HCT116 (cell line): ENCODE results near the gene ZNF606.

ENCODE experiments used
- CTCF ChIP-seq, 3 experiments: fragments of 200-600 bp in 1 of 3; sonication (generic) in 1 of 3; IDR thresholded peaks in 2 of 3; conservative IDR thresholded peaks in 1 of 3; 2 replicates each; pipeline ENCODE4 v1.5.1; 2012 to 2017; ENCODE audit warnings: low read depth in 2 of 3, low read length in 2 of 3, antibody characterized with exemption in 1 of 3, borderline replicate concordance in 1 of 3, control low read depth in 1 of 3, mild to moderate bottlenecking in 1 of 3, mixed read lengths in 1 of 3, mixed run types in 1 of 3, moderate library complexity in 1 of 3; ENCODE audit not compliant: insufficient read depth in 1 of 3
- EZH2 ChIP-seq: fragments of 200-600 bp; sonication (generic); IDR thresholded peaks from 2 replicates; pipeline ENCODE4 v1.6.1; 2017; ENCODE audit warnings: antibody characterized with exemption, mixed run types
- EZH2phosphoT487 ChIP-seq: fragments of 200-600 bp; IDR thresholded peaks from 2 replicates; pipeline ENCODE4 v1.6.1; 2018; ENCODE audit warnings: antibody characterized with exemption, borderline replicate concordance
- POLR2A ChIP-seq: IDR thresholded peaks from 2 replicates; pipeline ENCODE4 v1.7.0; 2011; ENCODE audit warnings: borderline replicate concordance; ENCODE audit not compliant: insufficient read depth, insufficient read length; ENCODE audit errors: extremely low read depth
- POLR2AphosphoS5 ChIP-seq: IDR thresholded peaks from 2 replicates; pipeline ENCODE4 v1.6.1; 2011; ENCODE audit warnings: mild to moderate bottlenecking, low read depth, low read length, moderate library complexity
- TF ChIP-seq, protein P1 (sequence below): IDR thresholded peaks from 2 replicates; pipeline ENCODE4 v1.6.1; 2012
- TF ChIP-seq, protein P2 (sequence below): IDR thresholded peaks from 2 replicates; pipeline ENCODE4 v1.6.1; 2012; ENCODE audit warnings: low read depth

GRCh38 chr19:57978586-57979289 is 23.9 kb downstream of the ZNF606 start:
- no peak for TF ChIP-seq EZH2
- TF ChIP-seq CTCF (IDR thresholded peaks at IDR 0.05 in 2 of 3, conservative IDR thresholded peaks at IDR 0.05 in 1 of 3; ENCODE audit: borderline replicate concordance in 1 of 3, insufficient read depth in 1 of 3, low read depth in 2 of 3, low read length in 2 of 3): no peak
- TF ChIP-seq, protein P1, sequence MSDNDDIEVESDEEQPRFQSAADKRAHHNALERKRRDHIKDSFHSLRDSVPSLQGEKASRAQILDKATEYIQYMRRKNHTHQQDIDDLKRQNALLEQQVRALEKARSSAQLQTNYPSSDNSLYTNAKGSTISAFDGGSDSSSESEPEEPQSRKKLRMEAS: no peak
- no peak for TF ChIP-seq POLR2AphosphoS5
- TF ChIP-seq, protein P2, sequence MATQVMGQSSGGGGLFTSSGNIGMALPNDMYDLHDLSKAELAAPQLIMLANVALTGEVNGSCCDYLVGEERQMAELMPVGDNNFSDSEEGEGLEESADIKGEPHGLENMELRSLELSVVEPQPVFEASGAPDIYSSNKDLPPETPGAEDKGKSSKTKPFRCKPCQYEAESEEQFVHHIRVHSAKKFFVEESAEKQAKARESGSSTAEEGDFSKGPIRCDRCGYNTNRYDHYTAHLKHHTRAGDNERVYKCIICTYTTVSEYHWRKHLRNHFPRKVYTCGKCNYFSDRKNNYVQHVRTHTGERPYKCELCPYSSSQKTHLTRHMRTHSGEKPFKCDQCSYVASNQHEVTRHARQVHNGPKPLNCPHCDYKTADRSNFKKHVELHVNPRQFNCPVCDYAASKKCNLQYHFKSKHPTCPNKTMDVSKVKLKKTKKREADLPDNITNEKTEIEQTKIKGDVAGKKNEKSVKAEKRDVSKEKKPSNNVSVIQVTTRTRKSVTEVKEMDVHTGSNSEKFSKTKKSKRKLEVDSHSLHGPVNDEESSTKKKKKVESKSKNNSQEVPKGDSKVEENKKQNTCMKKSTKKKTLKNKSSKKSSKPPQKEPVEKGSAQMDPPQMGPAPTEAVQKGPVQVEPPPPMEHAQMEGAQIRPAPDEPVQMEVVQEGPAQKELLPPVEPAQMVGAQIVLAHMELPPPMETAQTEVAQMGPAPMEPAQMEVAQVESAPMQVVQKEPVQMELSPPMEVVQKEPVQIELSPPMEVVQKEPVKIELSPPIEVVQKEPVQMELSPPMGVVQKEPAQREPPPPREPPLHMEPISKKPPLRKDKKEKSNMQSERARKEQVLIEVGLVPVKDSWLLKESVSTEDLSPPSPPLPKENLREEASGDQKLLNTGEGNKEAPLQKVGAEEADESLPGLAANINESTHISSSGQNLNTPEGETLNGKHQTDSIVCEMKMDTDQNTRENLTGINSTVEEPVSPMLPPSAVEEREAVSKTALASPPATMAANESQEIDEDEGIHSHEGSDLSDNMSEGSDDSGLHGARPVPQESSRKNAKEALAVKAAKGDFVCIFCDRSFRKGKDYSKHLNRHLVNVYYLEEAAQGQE: no peak
- TF ChIP-seq EZH2phosphoT487: no peak
- TF ChIP-seq POLR2A: no peak
